ENCODE measurements around the gene NCR2.

DNA sequence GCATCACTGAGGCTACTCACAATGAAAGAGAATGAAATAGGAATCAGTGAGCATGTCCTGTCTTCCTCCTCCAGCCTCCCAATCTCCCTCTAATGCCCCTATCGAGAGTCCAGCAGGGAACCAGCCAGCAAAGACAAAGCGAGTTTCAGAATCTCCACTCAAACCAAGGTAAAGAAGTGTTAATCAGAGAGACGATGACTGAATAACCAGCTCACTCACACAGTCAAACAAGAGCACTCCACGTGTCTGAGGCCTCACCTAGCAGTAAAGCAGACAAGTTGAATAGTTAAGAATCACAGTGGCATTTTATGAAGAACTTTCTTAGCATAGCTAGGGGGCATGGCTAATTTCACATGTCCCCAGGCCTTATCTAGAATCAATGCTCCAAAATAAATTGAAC, 45.6 kb upstream of the NCR2 start:
- TF ChIP-seq, protein P1, sequence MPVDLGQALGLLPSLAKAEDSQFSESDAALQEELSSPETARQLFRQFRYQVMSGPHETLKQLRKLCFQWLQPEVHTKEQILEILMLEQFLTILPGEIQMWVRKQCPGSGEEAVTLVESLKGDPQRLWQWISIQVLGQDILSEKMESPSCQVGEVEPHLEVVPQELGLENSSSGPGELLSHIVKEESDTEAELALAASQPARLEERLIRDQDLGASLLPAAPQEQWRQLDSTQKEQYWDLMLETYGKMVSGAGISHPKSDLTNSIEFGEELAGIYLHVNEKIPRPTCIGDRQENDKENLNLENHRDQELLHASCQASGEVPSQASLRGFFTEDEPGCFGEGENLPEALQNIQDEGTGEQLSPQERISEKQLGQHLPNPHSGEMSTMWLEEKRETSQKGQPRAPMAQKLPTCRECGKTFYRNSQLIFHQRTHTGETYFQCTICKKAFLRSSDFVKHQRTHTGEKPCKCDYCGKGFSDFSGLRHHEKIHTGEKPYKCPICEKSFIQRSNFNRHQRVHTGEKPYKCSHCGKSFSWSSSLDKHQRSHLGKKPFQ (tag by site-specific recombination; IDR thresholded peaks at IDR 0.05) = no peak
- TF ChIP-seq ZNF677 (tag by site-specific recombination; IDR thresholded peaks at IDR 0.05) = no peak
- no peak for TF ChIP-seq ZNF266 (tag by site-specific recombination; IDR thresholded peaks at IDR 0.05; ENCODE audit: low read depth)
- TF ChIP-seq, protein P2, sequence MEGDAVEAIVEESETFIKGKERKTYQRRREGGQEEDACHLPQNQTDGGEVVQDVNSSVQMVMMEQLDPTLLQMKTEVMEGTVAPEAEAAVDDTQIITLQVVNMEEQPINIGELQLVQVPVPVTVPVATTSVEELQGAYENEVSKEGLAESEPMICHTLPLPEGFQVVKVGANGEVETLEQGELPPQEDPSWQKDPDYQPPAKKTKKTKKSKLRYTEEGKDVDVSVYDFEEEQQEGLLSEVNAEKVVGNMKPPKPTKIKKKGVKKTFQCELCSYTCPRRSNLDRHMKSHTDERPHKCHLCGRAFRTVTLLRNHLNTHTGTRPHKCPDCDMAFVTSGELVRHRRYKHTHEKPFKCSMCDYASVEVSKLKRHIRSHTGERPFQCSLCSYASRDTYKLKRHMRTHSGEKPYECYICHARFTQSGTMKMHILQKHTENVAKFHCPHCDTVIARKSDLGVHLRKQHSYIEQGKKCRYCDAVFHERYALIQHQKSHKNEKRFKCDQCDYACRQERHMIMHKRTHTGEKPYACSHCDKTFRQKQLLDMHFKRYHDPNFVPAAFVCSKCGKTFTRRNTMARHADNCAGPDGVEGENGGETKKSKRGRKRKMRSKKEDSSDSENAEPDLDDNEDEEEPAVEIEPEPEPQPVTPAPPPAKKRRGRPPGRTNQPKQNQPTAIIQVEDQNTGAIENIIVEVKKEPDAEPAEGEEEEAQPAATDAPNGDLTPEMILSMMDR (tag by site-specific recombination; IDR thresholded peaks at IDR 0.05) = no peak
- no peak for TF ChIP-seq ZNF558 (tag by site-specific recombination; IDR thresholded peaks at IDR 0.05)
- no peak for TF ChIP-seq ZNF184 (tag by site-specific recombination; IDR thresholded peaks at IDR 0.05)
- TF ChIP-seq, protein P3, sequence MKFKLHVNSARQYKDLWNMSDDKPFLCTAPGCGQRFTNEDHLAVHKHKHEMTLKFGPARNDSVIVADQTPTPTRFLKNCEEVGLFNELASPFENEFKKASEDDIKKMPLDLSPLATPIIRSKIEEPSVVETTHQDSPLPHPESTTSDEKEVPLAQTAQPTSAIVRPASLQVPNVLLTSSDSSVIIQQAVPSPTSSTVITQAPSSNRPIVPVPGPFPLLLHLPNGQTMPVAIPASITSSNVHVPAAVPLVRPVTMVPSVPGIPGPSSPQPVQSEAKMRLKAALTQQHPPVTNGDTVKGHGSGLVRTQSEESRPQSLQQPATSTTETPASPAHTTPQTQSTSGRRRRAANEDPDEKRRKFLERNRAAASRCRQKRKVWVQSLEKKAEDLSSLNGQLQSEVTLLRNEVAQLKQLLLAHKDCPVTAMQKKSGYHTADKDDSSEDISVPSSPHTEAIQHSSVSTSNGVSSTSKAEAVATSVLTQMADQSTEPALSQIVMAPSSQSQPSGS (tag by site-specific recombination; IDR thresholded peaks at IDR 0.05; ENCODE audit: low read depth) = no peak

Measured in HEK293 (cell line).